Measurements from ENCODE around the gene MLYCD. TPM values are rescaled to one million over a fixed set of nuclear protein-coding genes. Genes with fewer than 3 reads are reported as not detected.

MLYCD gene
- total and polyA plus RNA-seq, 10 of the 15 experiments (the other 5 are each of a cell fraction or from before 2014, with no cell fraction given) = 0.21 to 3.7 (median 1.7) TPM

DNA sequence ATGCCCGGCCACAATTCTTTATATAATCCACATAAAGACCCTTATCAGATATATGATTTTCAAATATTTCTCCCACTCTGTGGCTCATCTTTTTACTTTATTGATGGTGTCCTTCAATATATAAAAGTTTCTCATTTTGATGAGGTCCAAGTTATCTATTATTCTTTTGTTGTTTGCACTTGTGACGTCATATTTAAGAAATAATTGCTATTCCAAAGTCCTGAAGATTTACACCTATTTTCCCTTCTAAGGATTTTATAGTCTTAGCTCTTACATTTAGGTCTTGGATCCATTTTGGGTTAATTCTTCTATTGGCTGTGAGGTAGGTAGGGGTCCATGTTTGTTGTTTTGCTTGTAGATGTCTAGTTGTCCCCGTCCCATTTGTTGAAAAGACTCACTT lies 3.0 kb upstream of the MLYCD start:
- no TSS peak for BruUV-seq (replicated peaks)
- Histone ChIP-seq H3K36me3 (ENCODE audit: control insufficient read depth in 2 of 2, insufficient read depth in 2 of 2, low read length in 1 of 2) (no peaks in the 10 kb centered on the region), H3K27me3 (replicated peaks in 1 of 2; ENCODE audit: control insufficient read depth in 2 of 2, insufficient read depth in 2 of 2, low read length in 1 of 2) (no peaks in the 10 kb centered on the region), H3K9ac (ENCODE audit: control insufficient read depth, insufficient read depth, low read length) (no peak overlapping the region), H2AFZ (ENCODE audit: control insufficient read depth, low read depth, low read length) (no peak overlapping the region), H4K20me1 (ENCODE audit: control insufficient read depth, insufficient read depth) (no peaks in the 10 kb centered on the region), H3K27ac (ENCODE audit: control insufficient read depth, insufficient read depth) (no peak overlapping the region), H3K4me2 (ENCODE audit: control insufficient read depth, insufficient read depth) (no peak overlapping the region), H3K9me3 (replicated peaks; ENCODE audit: control insufficient read depth, insufficient read depth, low read length) (no peaks in the 10 kb centered on the region), H3K4me1 (ENCODE audit: control insufficient read depth, insufficient read depth, low read length) (peaks cover 7% of the 10 kb centered on the region; the same call in 1 of the 2 replicates), H3K79me2 (ENCODE audit: control insufficient read depth, insufficient read depth, low read length) (peaks cover 6% of the 10 kb centered on the region), H3K4me3 (no peak overlapping the region)
- intact Hi-C loops (cut with micrococcal nuclease; ENCODE audit: unreplicated experiment) (no loop called here), in situ Hi-C loops (cut with MboI) (no loop called here)
- ATAC-seq (no peak), FAIRE-seq (no peak), DNase-seq (ENCODE audit: low read depth, low spot score) (no peak)
- SMC1A ChIA-PET (ENCODE audit: uncharacterized antibody, unreplicated experiment) = no interaction called here
- WGBS (ENCODE audit: insufficient coverage, insufficient replicate concordance, low lambda C conversion rate, missing lambda C conversion rate) = 64% methylated on average over 3 of the region's 3 CpGs
- POLR2A ChIA-PET = no interaction called here
- TF ChIP-seq JUND (IDR thresholded peaks at IDR 0.05; ENCODE audit: low read depth, low read length) (no peak), SPI1 (IDR thresholded peaks at IDR 0.05; ENCODE audit: borderline replicate concordance, insufficient read depth, low read depth, low read length) (no peak)
- TF ChIP-seq, protein P1, sequence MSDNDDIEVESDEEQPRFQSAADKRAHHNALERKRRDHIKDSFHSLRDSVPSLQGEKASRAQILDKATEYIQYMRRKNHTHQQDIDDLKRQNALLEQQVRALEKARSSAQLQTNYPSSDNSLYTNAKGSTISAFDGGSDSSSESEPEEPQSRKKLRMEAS (IDR thresholded peaks at IDR 0.05; ENCODE audit: low read depth, low read length) = no peak
- CTCF ChIA-PET = no interaction called here
- RAD21 ChIA-PET (ENCODE audit: unreplicated experiment) = no interaction called here

DNA sequence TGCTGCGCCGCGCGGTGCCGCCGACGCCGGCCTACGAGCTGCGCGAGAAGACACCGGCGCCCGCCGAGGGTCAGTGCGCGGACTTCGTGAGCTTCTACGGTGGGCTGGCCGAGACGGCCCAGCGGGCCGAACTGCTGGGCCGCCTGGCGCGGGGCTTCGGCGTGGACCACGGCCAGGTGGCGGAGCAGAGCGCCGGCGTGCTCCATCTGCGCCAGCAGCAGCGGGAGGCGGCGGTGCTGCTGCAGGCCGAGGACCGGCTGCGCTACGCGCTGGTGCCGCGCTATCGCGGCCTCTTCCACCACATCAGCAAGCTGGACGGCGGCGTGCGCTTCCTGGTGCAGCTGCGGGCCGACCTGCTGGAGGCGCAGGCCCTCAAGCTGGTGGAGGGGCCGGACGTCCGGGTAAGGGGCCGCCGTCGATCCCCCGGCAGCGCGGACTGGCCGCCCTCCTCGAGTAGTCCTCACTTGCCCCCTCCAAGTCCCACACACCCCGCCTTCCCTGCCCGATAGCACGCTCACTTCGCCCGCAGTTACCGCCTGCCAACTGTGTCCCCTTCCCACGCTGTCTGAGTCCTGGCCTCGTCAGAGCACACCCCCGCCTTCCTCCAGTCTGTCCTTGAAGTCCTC lies 470 bp downstream of the MLYCD start:
- Histone ChIP-seq H3K27ac (ENCODE audit: control insufficient read depth, insufficient read depth) (peak overlapping the region; percentile 50), H4K20me1 (ENCODE audit: control insufficient read depth, insufficient read depth) (no peaks in the 10 kb centered on the region), H3K36me3 (ENCODE audit: control insufficient read depth in 2 of 2, insufficient read depth in 2 of 2, low read length in 1 of 2) (no peaks in the 10 kb centered on the region), H3K4me1 (ENCODE audit: control insufficient read depth, insufficient read depth, low read length) (peaks cover 7% of the 10 kb centered on the region; the same call in 1 of the 2 replicates), H3K4me3 (peak overlapping the region; percentile 73), H3K9ac (ENCODE audit: control insufficient read depth, insufficient read depth, low read length) (peak overlapping the region; percentile 56), H2AFZ (ENCODE audit: control insufficient read depth, low read depth, low read length) (peak overlapping the region; percentile 72), H3K9me3 (replicated peaks; ENCODE audit: control insufficient read depth, insufficient read depth, low read length) (no peaks in the 10 kb centered on the region), H3K4me2 (ENCODE audit: control insufficient read depth, insufficient read depth) (peak overlapping the region; percentile 72), H3K27me3 (replicated peaks in 1 of 2; ENCODE audit: control insufficient read depth in 2 of 2, insufficient read depth in 2 of 2, low read length in 1 of 2) (no peaks in the 10 kb centered on the region), H3K79me2 (ENCODE audit: control insufficient read depth, insufficient read depth, low read length) (peaks cover 6% of the 10 kb centered on the region)
- no TSS peak for BruUV-seq (replicated peaks)
- DNase-seq (ENCODE audit: low read depth, low spot score) (no peak), FAIRE-seq (no peak), ATAC-seq (peak; percentile 69)
- in situ Hi-C loops (cut with MboI) (no loop called here), intact Hi-C loops (cut with micrococcal nuclease; ENCODE audit: unreplicated experiment) (no loop called here)
- under 1% methylated on average over 73 of the region's 73 CpGs for WGBS (ENCODE audit: insufficient coverage, insufficient replicate concordance, low lambda C conversion rate, missing lambda C conversion rate)
- CTCF ChIA-PET = no interaction called here
- RAD21 ChIA-PET (ENCODE audit: unreplicated experiment) = no interaction called here
- POLR2A ChIA-PET = no interaction called here
- SMC1A ChIA-PET (ENCODE audit: uncharacterized antibody, unreplicated experiment) = no interaction called here
- TF ChIP-seq, protein P1 (IDR thresholded peaks at IDR 0.05; ENCODE audit: low read depth, low read length) = 0 out of 2 replicates have a peak, but pooled peaks have one; percentile 48
- TF ChIP-seq YBX1 (IDR thresholded peaks at IDR 0.05) (no peak), FOXK2 (IDR thresholded peaks at IDR 0.05) (no peak), ATF7 (IDR thresholded peaks at IDR 0.05; ENCODE audit: low read depth) (no peak), CBX5 (IDR thresholded peaks at IDR 0.05; ENCODE audit: low read depth) (no peak), HDAC6 (IDR thresholded peaks at IDR 0.05; ENCODE audit: unreplicated experiment) (no peak), BACH1 (IDR thresholded peaks at IDR 0.05; ENCODE audit: borderline replicate concordance) (no peak), EED (IDR thresholded peaks at IDR 0.05; ENCODE audit: low read depth) (no peak), IKZF2 (IDR thresholded peaks at IDR 0.05) (no peak)
- TF ChIP-seq, protein P2, sequence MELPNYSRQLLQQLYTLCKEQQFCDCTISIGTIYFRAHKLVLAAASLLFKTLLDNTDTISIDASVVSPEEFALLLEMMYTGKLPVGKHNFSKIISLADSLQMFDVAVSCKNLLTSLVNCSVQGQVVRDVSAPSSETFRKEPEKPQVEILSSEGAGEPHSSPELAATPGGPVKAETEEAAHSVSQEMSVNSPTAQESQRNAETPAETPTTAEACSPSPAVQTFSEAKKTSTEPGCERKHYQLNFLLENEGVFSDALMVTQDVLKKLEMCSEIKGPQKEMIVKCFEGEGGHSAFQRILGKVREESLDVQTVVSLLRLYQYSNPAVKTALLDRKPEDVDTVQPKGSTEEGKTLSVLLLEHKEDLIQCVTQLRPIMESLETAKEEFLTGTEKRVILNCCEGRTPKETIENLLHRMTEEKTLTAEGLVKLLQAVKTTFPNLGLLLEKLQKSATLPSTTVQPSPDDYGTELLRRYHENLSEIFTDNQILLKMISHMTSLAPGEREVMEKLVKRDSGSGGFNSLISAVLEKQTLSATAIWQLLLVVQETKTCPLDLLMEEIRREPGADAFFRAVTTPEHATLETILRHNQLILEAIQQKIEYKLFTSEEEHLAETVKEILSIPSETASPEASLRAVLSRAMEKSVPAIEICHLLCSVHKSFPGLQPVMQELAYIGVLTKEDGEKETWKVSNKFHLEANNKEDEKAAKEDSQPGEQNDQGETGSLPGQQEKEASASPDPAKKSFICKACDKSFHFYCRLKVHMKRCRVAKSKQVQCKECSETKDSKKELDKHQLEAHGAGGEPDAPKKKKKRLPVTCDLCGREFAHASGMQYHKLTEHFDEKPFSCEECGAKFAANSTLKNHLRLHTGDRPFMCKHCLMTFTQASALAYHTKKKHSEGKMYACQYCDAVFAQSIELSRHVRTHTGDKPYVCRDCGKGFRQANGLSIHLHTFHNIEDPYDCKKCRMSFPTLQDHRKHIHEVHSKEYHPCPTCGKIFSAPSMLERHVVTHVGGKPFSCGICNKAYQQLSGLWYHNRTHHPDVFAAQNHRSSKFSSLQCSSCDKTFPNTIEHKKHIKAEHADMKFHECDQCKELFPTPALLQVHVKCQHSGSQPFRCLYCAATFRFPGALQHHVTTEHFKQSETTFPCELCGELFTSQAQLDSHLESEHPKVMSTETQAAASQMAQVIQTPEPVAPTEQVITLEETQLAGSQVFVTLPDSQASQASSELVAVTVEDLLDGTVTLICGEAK (IDR thresholded peaks at IDR 0.05; ENCODE audit: borderline replicate concordance) = no peak

All from GM12878 (cell line).